CD4-positive, alpha-beta memory T cell (primary cell): Measurements from ENCODE around the gene RPN2. TPM values are rescaled to one million over a fixed set of nuclear protein-coding genes. Genes with fewer than 3 reads are reported as not detected.

Source experiments
- CTCF ChIA-PET: fragments of 350-600 bp; sonication (Branson Sonifier 250); formaldehyde crosslinking; loops from one replicate; lab custom pipeline; 2021; ENCODE audit warnings: inconsistent platforms; ENCODE audit not compliant: partially characterized antibody; lab: Charles Lee
- POLR2A ChIA-PET: fragments of 350-600 bp; sonication (Branson Sonifier 250); formaldehyde crosslinking; loops from one replicate; lab custom pipeline; 2021; ENCODE audit not compliant: partially characterized antibody; lab: Charles Lee
- DNase-seq, 5 donors: peaks; one replicate each; pipeline versions ENCODE4 v3.0.0 to v3.0.0-alpha.2; 2020 to 2022; ENCODE audit warnings: mixed read lengths in 1 of 5
- H3K27ac ChIP-seq: one replicate; pipeline ENCODE4 v1.7.0; 2013; ENCODE audit warnings: low read depth, low read length
- H3K27me3 ChIP-seq: 2 replicates; pipeline ENCODE4 v1.7.0; 2013; ENCODE audit warnings: mild to moderate bottlenecking, low read length, moderate library complexity; ENCODE audit not compliant: insufficient read depth
- H3K36me3 ChIP-seq: 2 replicates; pipeline ENCODE4 v1.7.0; 2013; ENCODE audit warnings: mild to moderate bottlenecking, low read length, moderate library complexity; ENCODE audit not compliant: insufficient read depth
- H3K4me1 ChIP-seq: 2 replicates; pipeline ENCODE4 v1.7.0; 2013; ENCODE audit warnings: mild to moderate bottlenecking, low read length, moderate library complexity; ENCODE audit not compliant: insufficient read depth
- H3K4me3 ChIP-seq, 2 donors: one replicate each; pipeline ENCODE4 v1.7.0; 2013; ENCODE audit warnings: low read length in 2 of 2, mild to moderate bottlenecking in 1 of 2
- H3K9me3 ChIP-seq, 2 donors: one replicate each; pipeline ENCODE4 v1.7.0; 2013; ENCODE audit warnings: low read length in 2 of 2, control low read depth in 1 of 2; ENCODE audit not compliant: control insufficient read depth in 1 of 2
- H3K27ac Mint-ChIP-seq, 7 donors: one replicate each; pipeline ENCODE4 v1.8.0; 2020 to 2021; ENCODE audit warnings: mixed read lengths in 7 of 7, mild to moderate bottlenecking in 6 of 7, inconsistent platforms in 3 of 7, moderate library complexity in 3 of 7
- H3K27me3 Mint-ChIP-seq, 2 donors: one replicate each; pipeline ENCODE4 v1.8.0; 2020 to 2021; ENCODE audit warnings: mixed read lengths in 2 of 2
- H3K36me3 Mint-ChIP-seq, 2 donors: one replicate each; pipeline ENCODE4 v1.8.0; 2020 to 2021; ENCODE audit warnings: mixed read lengths in 2 of 2, inconsistent platforms in 1 of 2, mild to moderate bottlenecking in 1 of 2
- H3K4me1 Mint-ChIP-seq, 4 donors: one replicate each; pipeline ENCODE4 v1.8.0; 2020 to 2021; ENCODE audit warnings: mixed read lengths in 4 of 4, mild to moderate bottlenecking in 1 of 4
- H3K4me3 Mint-ChIP-seq, 8 donors: one replicate each; pipeline ENCODE4 v1.8.0; 2020 to 2021; ENCODE audit warnings: mixed read lengths in 8 of 8, mild to moderate bottlenecking in 7 of 8, moderate library complexity in 6 of 8, inconsistent platforms in 3 of 8
- H3K9me3 Mint-ChIP-seq, 8 donors: one replicate each; pipeline ENCODE4 v1.8.0; 2020 to 2021; ENCODE audit warnings: mixed read lengths in 8 of 8, mild to moderate bottlenecking in 5 of 8, inconsistent platforms in 3 of 8, moderate library complexity in 1 of 8
- intact Hi-C: fragments of 100-400 bp; cut with micrococcal nuclease; formaldehyde crosslinking; loops from one replicate; pipeline ENCODE4 v1.15.1; 2023
- polyA plus RNA-seq, 2 donors: library from polyadenylated mRNA; unstranded; fragments of 300-500 nt; fragmentation: Illumina TruSeq; gene quantifications; one replicate each; pipeline ENCODE4 v1.2.3, GENCODE V29; 2021
- total RNA-seq, 2 experiments: library from RNA; stranded (reverse); gene quantifications; one replicate each; pipeline ENCODE4 v1.2.3, GENCODE V29; 2021

RPN2 gene
- total and polyA plus RNA-seq, 4 experiments from 2014 or later: 125 to 349 (median 192) TPM

GRCh38 chr20:37261714-37262113 is 82.6 kb downstream of the RPN2 start, which contains the start of gene GHRH:
TSS of gene GHRH (minus strand) at chr20:37261814. CDS start at chr20:37256889, 4,925 bp downstream.
- Mint-ChIP-seq H3K27me3 (peaks cover 12% of the 10 kb centered on the region in 2 donors), H3K27ac (no peak within 1 kb of the TSS), H3K9me3 (peaks cover 0 to 1% (median 0%) of the 10 kb centered on the region in 8 donors), H3K4me1 (no peaks in the 10 kb centered on the region), H3K36me3 (no peaks in the 10 kb centered on the region), H3K4me3 (peak within 1 kb of the TSS in 1 of 8 donors; percentile 18)
- CTCF ChIA-PET: no interaction called here
- H3K27ac ChIP-seq: no peak within 1 kb of the TSS
- H3K9me3 ChIP-seq: no peaks in the 10 kb centered on the region
- intact Hi-C loops: no loop called here
- no peak for DNase-seq
- H3K36me3 ChIP-seq: no peaks in the 10 kb centered on the region
- no peak within 1 kb of the TSS for H3K4me3 ChIP-seq
- POLR2A ChIA-PET: no interaction called here
- H3K4me1 ChIP-seq: no peaks in the 10 kb centered on the region
- H3K27me3 ChIP-seq: no peaks in the 10 kb centered on the region

- Histone ChIP-seq H3K4me3 (no peak overlapping the region), H3K36me3 (no peaks in the 10 kb centered on the region), H3K9me3 (no peaks in the 10 kb centered on the region), H3K27ac (no peak overlapping the region), H3K27me3 (no peaks in the 10 kb centered on the region), H3K4me1 (no peaks in the 10 kb centered on the region)
- H3K4me1 Mint-ChIP-seq: no peaks in the 10 kb centered on the region
- no peak overlapping the region for H3K27ac Mint-ChIP-seq
- H3K36me3 Mint-ChIP-seq: no peaks in the 10 kb centered on the region
- no peak for DNase-seq
- intact Hi-C loops: no loop called here
- ChIA-PET CTCF (no interaction called here), POLR2A (interaction anchor here (0.6 kb wide), 1 partner anchor 50 kb away, joined by 3 read pairs; no protein-coding TSS in a partner anchor)
- H3K9me3 Mint-ChIP-seq: peaks cover 0 to 1% (median 0%) of the 10 kb centered on the region in 8 donors
- peaks cover 12% of the 10 kb centered on the region in 2 donors for H3K27me3 Mint-ChIP-seq
- H3K4me3 Mint-ChIP-seq: no peak overlapping the region
Observed at GRCh38 chr20:37262505-37262904, 83.4 kb downstream of the RPN2 start.

GRCh38 chr20:37263686-37264085 is 84.6 kb downstream of the RPN2 start:
- intact Hi-C loops: no loop called here
- Histone ChIP-seq H3K36me3 (no peaks in the 10 kb centered on the region), H3K4me1 (no peaks in the 10 kb centered on the region), H3K4me3 (no peak overlapping the region), H3K27me3 (no peaks in the 10 kb centered on the region), H3K9me3 (no peaks in the 10 kb centered on the region), H3K27ac (no peak overlapping the region)
- CTCF ChIA-PET: interaction anchor here (1.0 to 8.7 kb wide), 4 partner anchors 8 to 269 kb away, joined by 3 to 113 read pairs (median 4); no protein-coding TSS in a partner anchor
- no peak overlapping the region for H3K27ac Mint-ChIP-seq
- peaks cover 0 to 1% (median 0%) of the 10 kb centered on the region in 8 donors for H3K9me3 Mint-ChIP-seq
- no peaks in the 10 kb centered on the region for H3K36me3 Mint-ChIP-seq
- H3K27me3 Mint-ChIP-seq: peaks cover 12% of the 10 kb centered on the region in 2 donors
- POLR2A ChIA-PET: no interaction called here
- no peak for DNase-seq
- no peaks in the 10 kb centered on the region for H3K4me1 Mint-ChIP-seq
- no peak overlapping the region for H3K4me3 Mint-ChIP-seq

DNA sequence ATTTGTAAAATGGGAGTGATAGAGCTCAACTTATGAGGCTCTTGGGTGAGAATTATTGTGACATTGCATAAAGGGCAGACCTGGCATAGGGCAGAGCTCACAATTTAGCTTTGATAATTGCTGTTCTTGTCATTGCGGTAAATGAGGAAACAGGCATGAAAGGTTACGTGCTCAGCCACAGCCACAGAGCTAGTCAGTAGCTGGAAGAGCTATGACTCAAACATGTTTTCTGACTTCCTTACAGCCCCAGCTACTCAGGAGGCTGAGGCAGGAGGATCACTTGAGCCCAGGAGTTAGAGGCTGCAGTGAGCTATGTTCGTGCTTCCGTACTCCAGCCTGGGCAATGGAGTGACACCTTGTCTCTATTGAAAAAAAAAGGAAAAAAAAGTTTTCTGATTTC is 86.0 kb downstream of the RPN2 start:
- DNase-seq: no peak
- POLR2A ChIA-PET: interaction anchor here (0.7 kb wide), 1 partner anchor 15 kb away, joined by 6 read pairs; no protein-coding TSS in a partner anchor
- CTCF ChIA-PET: interaction anchor here (1.9 to 8.7 kb wide), 3 partner anchors 69 to 267 kb away, joined by 5 to 113 read pairs (median 8); no protein-coding TSS in a partner anchor
- no peak overlapping the region for H3K27ac Mint-ChIP-seq
- intact Hi-C loops: no loop called here
- H3K27me3 ChIP-seq: no peaks in the 10 kb centered on the region
- H3K4me1 Mint-ChIP-seq: no peaks in the 10 kb centered on the region
- H3K36me3 Mint-ChIP-seq: no peaks in the 10 kb centered on the region
- no peak overlapping the region for H3K27ac ChIP-seq
- H3K27me3 Mint-ChIP-seq: peaks cover 9 to 12% of the 10 kb centered on the region in 2 donors
- no peak overlapping the region for H3K4me3 ChIP-seq
- no peaks in the 10 kb centered on the region for H3K4me1 ChIP-seq
- H3K9me3 Mint-ChIP-seq: no peaks in the 10 kb centered on the region
- no peaks in the 10 kb centered on the region for H3K9me3 ChIP-seq
- H3K4me3 Mint-ChIP-seq: no peak overlapping the region
- no peaks in the 10 kb centered on the region for H3K36me3 ChIP-seq

- no peaks in the 10 kb centered on the region for H3K36me3 Mint-ChIP-seq
- H3K27ac ChIP-seq: no peak overlapping the region
- H3K9me3 ChIP-seq: no peaks in the 10 kb centered on the region
- no peak for DNase-seq
- POLR2A ChIA-PET: no interaction called here
- no peaks in the 10 kb centered on the region for H3K4me1 ChIP-seq
- no peaks in the 10 kb centered on the region for H3K27me3 ChIP-seq
- intact Hi-C loops: no loop called here
- H3K4me3 Mint-ChIP-seq: no peak overlapping the region
- CTCF ChIA-PET: interaction anchor here (1.5 to 8.7 kb wide), 3 partner anchors 12 to 265 kb away, joined by 3 to 113 read pairs (median 26); no protein-coding TSS in a partner anchor
- peak overlapping the region in 1 of 7 donors; percentile 19 for H3K27ac Mint-ChIP-seq
- H3K36me3 ChIP-seq: no peaks in the 10 kb centered on the region
- H3K4me1 Mint-ChIP-seq: no peaks in the 10 kb centered on the region
- no peaks in the 10 kb centered on the region for H3K9me3 Mint-ChIP-seq
- no peak overlapping the region for H3K4me3 ChIP-seq
- peaks cover 3 to 4% of the 10 kb centered on the region in 2 donors for H3K27me3 Mint-ChIP-seq
Observed at GRCh38 chr20:37266940-37267666, 88.0 kb downstream of the RPN2 start.

DNA sequence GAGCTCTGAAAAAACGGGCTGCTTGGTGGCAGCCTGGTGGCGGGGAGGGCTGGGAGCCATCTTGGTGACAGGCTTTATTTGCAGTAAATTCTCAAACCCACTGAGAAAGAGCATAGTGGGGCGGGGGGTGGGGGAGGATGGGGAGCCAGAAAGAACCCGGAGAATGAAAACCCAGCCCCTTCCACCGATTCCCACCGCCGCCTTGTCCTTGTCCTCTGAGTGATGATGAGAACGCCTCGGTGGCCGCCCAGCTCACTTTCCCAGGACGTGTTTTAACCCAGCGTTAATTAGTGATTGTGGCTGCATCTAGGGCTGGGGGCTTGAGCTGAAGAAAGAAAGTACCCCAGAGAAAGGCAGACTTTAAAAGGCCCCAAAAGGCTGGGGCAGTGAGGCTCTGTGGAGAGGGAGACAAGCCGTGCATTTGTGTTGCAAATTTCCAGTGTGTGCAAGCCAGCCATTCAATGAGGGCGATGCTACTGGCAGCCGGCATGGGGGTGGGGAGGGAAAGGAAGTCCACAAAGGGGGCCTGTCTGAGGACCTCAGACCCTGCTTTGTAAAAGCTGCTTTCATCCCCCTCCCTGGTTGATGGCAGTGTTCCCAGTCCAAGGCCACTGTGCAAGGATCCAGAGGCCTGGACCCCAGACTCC is 88.7 kb downstream of the RPN2 start:
- no peak overlapping the region for H3K4me3 ChIP-seq
- CTCF ChIA-PET: interaction anchor here (0.6 to 8.7 kb wide), 7 partner anchors 10 to 265 kb away, joined by 3 to 113 read pairs (median 4); no protein-coding TSS in a partner anchor
- H3K27me3 Mint-ChIP-seq: no peaks in the 10 kb centered on the region
- DNase-seq: no peak
- H3K9me3 Mint-ChIP-seq: no peaks in the 10 kb centered on the region
- peak overlapping the region in 1 of 7 donors; percentile 19 for H3K27ac Mint-ChIP-seq
- H3K4me1 Mint-ChIP-seq: no peaks in the 10 kb centered on the region
- no peaks in the 10 kb centered on the region for H3K36me3 Mint-ChIP-seq
- intact Hi-C loops: loop anchor here (2.0 kb wide), 1 partner anchor 259 kb away; the partner anchor contains the start of gene BLCAP
- H3K27me3 ChIP-seq: no peaks in the 10 kb centered on the region
- H3K9me3 ChIP-seq: no peaks in the 10 kb centered on the region
- POLR2A ChIA-PET: no interaction called here
- no peak overlapping the region for H3K27ac ChIP-seq
- no peaks in the 10 kb centered on the region for H3K4me1 ChIP-seq
- no peaks in the 10 kb centered on the region for H3K36me3 ChIP-seq
- H3K4me3 Mint-ChIP-seq: no peak overlapping the region
